GM18499 (cell line): Measurements from ENCODE around the gene ITGA2.
"Not testable (repeated sequence)": the region's sequence is repeated elsewhere in the genome, so short reads cannot be mapped to it uniquely, and the experiment has no call there.

Experiments used
- ATAC-seq: cut with Tn5 transposase; IDR thresholded peaks from one replicate; pipeline ENCODE4 v1.9.1; 2021; ENCODE audit warnings: moderate number of reproducible peaks; ENCODE audit not compliant: insufficient read depth, unreplicated experiment

ITGA2 gene

DNA sequence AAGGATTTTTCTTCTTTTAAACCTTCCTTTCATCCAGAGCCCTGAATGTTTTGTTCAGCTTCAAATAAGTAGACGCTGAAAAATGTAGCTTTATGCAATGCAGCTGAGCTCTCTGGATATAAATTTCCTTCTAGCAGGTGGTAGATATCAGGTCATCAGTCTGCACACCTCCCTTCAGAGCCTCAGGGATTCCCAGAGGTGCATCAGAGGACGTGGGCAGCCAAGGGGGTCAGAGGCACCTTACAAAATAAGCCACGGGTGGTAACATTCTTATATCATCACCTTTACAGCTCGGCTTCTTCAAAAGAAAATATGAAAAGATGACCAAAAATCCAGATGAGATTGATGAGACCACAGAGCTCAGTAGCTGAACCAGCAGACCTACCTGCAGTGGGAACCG is 101.1 kb downstream of the ITGA2 start:
- no peak for ATAC-seq

DNA sequence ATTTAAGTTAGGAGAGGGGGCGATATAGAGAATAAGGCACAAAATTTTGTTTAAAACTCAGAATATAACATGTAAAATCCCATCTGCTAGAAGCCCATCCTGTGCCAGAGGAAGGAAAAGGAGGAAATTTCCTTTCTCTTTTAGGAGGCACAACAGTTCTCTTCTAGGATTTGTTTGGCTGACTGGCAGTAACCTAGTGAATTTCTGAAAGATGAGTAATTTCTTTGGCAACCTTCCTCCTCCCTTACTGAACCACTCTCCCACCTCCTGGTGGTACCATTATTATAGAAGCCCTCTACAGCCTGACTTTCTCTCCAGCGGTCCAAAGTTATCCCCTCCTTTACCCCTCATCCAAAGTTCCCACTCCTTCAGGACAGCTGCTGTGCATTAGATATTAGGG is 102.1 kb downstream of the ITGA2 start:
- no peak for ATAC-seq

DNA sequence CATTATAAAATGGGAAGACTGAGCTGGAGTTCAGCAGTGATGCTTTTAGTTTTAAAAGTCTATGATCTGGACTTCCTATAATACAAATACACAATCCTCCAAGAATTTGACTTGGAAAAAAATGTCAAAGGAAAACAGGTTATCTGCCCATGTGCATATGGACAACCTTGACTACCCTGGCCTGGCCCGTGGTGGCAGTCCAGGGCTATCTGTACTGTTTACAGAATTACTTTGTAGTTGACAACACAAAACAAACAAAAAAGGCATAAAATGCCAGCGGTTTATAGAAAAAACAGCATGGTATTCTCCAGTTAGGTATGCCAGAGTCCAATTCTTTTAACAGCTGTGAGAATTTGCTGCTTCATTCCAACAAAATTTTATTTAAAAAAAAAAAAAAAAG is 103.1 kb downstream of the ITGA2 start:
- no peak for ATAC-seq

DNA sequence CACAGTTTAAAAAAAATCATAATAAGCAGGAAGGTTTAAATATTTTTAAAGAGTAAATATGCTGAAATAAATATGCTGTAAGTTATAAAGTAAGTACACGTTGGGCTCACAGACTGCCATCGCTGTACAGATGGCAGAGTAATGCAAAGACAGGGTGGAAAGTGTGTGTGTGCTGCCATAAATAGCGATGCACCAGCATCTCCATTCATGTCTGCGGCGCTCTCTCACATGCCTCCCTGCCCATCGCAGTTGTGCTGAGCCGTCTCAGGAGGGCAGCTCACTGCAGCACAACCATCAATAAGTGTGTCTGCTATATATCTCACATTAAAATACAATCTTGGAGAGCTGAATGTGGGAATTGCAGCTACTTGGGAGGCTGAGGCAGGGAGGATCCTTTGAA is 106.1 kb downstream of the ITGA2 start:
- ATAC-seq = no peak

DNA sequence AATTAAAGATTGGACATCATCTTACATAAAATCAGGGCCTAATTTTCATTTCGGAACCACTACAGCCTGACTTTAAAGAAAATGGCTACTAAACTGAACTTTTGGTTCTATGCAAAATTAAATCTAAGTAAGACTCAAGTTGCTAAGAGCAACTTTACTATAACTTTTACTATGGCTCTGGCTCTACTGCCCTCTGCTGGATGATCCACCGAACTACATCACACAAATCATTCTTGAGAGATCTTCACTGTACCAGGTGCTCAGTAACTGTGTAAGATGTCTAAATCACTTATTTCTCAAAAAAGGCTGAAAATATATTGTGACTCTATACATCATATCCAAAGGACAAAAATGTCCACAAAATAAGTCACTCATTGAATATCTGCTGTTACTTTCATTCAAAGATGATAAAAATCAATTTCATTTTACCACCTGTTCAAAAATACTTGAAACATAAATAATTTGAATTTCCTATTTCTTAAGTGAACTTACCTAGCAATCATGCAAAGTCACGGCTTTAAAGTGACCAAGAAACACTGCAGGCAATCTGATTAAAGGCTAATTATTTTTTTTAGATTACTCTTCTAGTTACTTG is 106.9 kb downstream of the ITGA2 start:
- peak; percentile 79 for ATAC-seq

DNA sequence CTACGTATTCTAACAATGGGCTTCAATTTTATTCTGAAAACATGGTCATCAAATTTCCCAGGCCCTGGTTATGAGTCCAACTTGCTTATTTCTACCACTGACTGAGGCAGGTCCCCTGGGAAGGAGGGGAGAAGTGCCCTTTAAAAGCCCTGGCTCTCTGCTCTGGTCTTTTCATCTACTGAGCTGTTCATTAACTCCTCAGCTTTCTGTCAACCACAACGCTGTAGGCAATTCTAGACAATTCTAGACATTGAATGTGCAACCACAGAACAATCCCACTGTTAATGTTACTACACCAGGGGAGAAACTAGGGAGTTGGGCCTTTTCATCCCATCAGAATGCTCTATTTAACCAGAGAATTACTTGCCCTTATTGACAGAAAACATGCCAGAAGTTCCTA is 110.4 kb downstream of the ITGA2 start:
- ATAC-seq = no peak

DNA sequence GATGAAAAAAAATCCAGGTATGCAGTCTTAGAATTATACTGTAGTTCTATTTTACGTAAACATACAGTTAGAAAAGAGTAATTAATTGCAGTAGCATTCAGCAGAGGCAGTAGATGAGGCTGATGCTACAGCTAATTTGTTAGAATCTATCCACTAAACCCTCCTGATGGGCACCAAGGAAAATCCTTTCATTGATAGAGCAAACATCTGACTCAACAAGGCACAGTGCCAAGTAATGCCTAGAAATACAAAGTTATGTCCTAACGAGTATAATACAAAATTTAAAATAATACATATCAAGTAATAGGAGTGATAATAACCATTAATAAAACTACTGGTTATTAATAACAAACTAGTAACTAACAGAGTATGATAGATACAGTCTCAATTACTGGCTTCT is 111.5 kb downstream of the ITGA2 start:
- ATAC-seq = no peak

DNA sequence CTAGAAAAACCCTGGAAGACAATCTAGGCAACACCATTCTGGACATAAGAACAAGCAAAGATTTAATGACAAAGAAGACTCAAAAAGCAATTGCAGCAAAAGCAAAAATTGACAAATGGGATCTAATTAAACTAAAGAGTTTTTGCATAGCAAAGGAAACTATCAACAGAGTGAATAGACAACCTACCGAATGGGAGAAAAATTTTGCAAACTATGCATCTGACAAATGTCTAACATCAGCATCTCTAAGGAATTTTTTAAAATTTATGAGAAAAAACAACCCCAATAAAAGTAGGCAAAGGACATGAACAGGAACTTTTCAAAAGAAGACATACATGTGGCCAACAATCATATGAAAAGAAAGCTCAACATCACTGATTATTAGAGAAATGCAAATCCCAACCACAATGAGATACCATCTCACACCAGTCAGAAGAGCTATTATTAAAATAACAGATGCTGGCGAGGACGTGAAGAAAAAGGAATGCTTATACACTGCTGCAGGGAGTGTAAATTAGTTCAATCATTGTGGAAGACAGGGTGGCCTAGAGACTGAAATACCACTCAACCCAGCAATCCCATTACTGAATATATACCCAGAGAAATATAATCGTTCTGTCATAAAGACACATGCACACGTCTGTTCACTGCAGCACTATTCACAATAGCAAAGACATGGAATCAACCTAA is 116.6 kb downstream of the ITGA2 start:
- ATAC-seq = no peak

DNA sequence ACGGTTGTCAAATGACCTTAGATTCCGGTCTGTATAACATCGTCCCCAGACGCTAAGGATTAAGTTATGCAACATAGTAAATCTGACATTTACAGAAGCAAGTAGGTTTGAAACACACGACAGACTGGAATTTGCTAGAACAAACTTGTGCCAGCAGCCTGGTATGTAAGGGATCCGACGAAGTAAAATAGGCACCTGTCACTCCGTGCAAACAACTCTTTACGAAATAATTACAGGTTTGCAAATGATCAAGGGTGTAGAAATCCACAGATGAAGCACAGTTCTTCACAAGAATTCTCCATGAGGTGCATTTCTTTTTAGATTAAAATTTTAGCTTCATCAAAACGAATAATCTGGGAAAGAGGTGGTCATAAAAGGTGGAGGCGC is 119.9 kb downstream of the ITGA2 start:
- no peak for ATAC-seq

DNA sequence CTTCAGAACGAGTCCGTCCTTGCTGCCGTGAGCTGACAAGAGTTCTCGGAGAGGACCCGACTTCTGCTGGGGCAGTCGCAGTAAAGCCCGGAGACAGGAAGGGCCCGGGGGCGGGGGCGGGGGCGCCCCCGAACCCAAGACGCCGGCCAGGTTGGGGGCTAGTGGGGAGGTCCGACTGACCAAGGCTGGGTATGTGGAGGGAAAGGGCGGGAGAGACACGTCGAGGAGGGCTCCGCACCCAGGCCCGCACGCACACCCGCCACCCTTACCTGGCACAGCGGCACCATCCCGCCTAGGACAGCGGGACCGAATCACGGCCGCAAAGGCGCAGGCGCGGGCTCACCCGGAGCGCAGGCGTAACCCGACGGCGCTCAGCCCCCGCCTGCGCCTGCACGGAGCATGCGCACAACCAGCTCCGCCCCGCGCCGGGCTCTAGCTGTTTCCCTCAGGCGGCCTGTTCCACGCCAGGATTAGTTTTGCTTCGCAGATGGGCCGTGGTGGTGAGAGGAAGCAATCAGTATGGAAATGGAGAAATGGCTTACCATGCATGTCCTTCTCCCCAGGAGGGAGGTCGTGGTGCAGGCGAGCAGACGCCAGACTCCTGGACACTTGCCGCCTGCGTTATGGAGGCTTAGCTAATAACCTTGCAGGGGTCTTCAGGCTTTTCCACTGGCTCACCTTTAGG is 120.4 kb downstream of the ITGA2 start, which contains the start of gene MOCS2:
Gene MOCS2, minus strand, starts transcription at position 315 of the 685 bp plus-strand sequence. CDS start 2,583 bp downstream, outside the sequence.
- peak; percentile 81 for ATAC-seq

DNA sequence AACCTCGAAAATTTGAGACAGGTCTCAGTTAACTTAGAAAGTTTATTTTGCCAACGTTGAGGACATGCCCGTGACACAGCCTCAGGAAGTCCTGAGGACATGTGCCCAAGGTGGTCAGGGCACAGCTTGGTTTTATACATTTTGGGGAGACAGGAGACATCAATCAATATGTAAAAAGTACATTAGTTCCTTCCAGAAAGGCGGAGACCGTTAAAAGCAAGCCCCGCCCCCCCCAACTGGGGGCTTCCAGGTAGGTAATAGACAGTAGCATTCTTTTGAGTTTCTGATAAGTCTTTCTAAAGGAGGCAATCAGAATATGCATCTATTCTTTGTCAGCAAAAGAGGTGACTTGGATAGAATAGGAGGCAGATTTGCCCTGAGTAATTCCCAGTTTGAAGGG is 121.0 kb downstream of the ITGA2 start:
- ATAC-seq = peak; percentile 1

DNA sequence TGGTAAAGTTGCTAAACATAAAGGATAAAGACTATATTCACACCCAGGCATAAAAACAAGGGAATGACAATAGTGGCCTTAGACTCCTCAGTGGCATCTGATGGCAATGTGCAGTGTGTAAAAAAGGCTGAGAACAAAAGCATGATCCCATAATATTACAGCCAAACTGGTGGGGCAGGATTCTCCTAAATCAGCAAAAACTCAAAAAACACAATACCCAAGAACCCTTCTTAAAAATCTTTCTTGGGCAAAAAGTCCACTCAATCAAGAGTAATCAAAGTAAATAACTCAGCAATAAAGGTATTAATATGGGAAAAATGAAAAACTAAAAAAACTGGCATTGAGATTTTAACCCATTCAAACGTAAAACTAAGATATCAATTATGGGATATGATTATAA is 122.0 kb downstream of the ITGA2 start:
- no peak for ATAC-seq

DNA sequence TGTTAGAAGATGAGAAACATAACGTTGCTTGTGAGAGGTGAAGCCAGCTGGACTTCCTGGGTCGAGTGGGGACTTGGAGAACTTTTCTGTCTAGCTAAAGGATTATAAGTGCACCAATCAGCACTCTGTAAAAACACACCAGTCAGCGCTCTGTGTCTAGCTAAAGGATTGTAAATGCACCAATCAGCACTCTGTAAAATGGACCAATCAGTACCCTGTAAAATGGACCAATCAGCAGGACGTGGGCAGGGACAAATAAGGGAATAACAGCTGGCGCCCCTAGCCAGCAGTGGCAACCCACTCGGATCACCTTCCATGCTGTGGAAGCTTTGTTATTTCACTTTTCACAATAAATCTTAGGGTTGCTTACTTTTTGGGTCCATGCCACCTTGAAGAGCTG is 123.2 kb downstream of the ITGA2 start:
- ATAC-seq = not testable (repeated sequence)

DNA sequence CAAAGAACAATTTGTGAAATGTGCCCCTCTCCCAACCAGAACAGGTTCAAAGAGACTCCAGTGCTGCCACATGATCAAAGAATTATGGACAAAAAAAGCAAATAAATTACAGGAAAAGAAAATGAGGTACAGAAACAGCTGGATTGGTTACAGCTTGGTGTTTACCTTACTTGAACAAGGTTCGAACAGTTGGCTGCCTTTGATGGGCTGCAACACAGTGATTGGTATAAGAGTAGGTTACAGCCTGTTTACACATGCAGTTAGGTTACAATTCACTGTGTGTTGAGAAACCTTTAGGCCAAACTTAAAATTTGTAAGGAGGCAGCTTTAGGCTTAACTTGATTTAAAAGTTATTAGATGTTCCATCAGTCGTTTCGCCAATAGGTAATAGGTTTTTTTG is 123.8 kb downstream of the ITGA2 start:
- no peak for ATAC-seq

DNA sequence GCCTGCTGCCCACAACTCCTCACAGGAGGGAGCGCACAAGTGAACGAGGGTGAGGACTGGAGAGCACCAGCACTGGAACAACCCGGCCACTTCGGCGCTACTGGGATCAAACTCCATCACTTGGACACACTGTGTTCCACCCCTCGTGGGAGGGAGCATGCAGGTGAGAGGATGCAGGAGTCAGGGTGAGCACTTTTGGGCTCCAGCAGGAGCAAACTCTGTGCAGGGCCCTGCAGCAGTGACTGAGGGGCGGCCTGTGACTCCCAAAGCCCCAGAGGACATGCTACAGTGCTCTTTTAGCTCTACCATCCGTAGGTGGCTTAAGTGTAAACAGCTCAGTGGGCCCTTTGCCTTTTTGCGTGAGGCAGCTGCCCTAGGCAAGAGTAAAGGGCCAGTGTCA is 124.8 kb downstream of the ITGA2 start:
- no peak for ATAC-seq

DNA sequence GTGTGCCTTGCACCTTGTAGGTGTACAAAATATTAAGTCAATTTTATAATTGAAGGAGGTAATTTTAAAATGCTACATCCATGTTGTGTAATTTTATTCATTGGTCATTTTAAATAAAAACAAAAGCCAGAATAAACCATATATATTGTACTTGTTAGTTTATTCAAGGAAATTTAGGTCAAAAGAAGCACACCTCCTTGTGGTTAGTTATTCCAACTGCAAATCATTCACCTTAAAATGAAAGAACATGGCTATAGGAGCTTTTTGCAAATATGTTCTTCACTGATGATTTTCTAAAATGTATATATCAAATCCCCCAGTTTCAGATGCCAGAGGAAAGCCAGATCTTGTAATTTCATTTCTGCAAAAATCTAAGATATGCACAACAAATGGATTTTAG is 125.8 kb downstream of the ITGA2 start:
- ATAC-seq = no peak

DNA sequence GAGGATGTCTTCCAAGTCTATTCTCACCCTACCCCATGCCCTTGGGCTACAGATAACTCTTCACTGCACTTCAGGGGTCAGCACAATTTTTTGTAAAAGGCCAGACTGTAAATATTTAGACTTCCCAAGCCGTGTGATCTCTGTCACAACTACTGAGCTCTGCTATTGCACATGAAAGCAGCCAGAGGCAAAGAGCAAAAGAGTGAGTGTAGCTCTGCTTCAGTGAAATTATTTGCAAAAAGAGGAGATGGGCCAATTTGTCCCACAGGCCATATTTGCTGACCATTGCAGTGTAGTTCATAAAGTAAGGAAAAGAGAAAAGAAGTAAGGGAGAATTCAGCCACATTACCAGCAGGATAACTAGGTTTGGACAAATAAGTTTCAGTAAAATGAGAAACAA is 127.4 kb downstream of the ITGA2 start:
- no peak for ATAC-seq

DNA sequence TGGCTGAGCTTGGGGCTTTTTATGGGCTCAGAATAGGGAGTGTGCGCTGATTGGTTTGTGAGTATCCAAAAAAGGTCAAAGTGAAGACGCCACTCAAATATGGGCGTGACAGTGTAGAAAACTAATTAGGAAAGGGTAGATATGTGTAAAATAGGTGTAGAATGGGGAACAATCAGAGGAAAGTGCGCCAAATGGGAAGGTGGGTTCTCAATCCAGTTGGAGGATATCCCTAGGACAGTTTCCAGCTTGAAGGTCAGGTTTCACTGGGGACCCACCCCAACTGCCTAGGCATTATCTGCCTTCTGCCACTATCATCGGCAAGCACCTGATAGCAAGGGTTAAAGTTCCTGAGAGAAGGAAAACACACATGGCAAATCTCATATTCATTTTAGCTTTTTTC is 129.7 kb downstream of the ITGA2 start:
- ATAC-seq = no peak

DNA sequence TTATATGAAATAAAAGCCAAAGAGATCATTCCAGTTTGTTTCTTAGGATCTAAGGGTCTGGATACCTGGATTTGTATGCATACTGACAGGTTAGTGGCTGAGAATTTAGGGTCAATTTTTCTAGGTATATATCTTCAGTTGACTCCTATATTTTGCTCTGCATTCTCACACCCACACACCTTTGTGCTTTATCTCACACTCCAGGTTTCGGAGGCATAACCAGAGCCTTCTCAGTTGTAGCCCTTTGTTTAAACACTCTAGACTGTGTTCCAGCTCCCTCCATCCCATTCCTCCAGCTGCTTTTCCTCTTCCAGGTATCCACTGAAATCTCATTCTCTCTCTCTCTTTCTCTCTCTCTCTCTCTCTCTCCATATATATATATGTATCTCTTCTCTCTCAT is 131.0 kb downstream of the ITGA2 start:
- no peak for ATAC-seq

DNA sequence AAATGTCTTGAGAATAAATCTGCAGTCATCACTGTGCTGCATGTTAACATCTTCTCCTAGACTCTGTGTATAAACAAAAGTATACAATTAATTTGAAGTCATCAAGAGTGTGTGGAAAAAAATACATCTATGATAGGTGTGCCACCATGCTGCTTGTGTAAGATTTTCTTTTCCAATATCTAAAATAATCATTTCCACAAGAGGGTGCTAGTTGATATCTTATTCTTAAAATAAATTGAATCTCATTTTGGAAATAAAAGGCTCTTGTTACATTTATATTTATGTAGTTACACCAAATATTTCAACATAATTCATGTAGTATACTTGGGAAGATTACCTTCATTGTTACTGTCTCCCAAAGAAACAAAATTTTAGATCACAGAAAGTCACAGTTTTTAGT is 134.6 kb downstream of the ITGA2 start:
- ATAC-seq = no peak

DNA sequence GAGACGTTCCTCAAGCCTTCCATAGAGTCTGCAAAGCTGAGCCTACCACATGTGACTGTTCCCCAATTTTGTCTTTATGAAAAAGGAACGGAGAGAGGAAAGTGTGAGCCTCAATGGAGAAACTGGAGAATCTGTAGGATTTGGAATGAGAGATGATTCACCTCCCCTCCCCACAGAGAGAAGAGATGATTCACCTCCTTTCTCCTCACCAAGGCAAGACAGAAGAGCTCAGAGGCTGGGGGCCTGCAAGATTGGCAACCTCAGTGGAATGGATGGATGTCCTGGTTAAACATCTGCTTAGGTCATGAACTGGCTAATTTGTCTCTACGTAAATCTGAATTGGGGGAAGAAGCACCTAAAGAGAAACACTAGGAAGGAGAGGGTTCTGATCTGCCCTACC is 137.4 kb downstream of the ITGA2 start:
- ATAC-seq = no peak

DNA sequence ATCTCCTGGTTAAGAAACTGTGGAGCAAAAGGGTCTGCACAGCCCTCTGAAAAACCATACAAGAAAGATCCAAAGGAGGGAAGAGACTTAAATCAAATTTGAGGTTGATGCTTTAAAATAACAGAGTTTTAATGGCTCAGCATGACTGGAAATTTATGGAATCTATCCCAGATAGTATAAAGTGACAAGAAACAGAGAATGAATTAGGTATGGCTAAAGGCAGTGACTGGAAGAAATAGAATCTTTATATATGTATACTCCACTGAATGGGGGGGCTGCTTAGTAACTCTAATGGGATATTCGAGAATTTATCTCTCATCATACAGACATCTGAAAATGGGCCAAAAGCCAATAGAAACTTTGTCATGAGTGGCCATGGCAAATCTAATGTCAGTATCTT is 138.0 kb downstream of the ITGA2 start:
- ATAC-seq = no peak
